GM12878 (cell line): ENCODE results near the gene LGALS1. TPM values are rescaled to one million over a fixed set of nuclear protein-coding genes. Genes with fewer than 3 reads are reported as not detected.

Experiments
- CHD4 ChIP-seq: fragments of 200-600 bp; sonication (generic); IDR thresholded peaks from 2 replicates; pipeline ENCODE4 v1.6.1; 2016; ENCODE audit warnings: mild to moderate bottlenecking
- DPF2 ChIP-seq: fragments of 450-650 bp; IDR thresholded peaks from 2 replicates; pipeline ENCODE4 v1.6.1; 2017; ENCODE audit warnings: mild to moderate bottlenecking
- ETV6 ChIP-seq, 2 experiments: fragments of 450-650 bp in 1 of 2; IDR thresholded peaks in 1 of 2; conservative IDR thresholded peaks in 1 of 2; 2 replicates each; pipeline ENCODE4 v1.6.1; 2014; ENCODE audit warnings: antibody characterized with exemption in 1 of 2, borderline replicate concordance in 1 of 2, low read depth in 1 of 2, mild to moderate bottlenecking in 1 of 2, moderate library complexity in 1 of 2
- FOXK2 ChIP-seq: fragments of 450-650 bp; IDR thresholded peaks from 2 replicates; pipeline ENCODE4 v1.6.1; 2017; ENCODE audit warnings: mild to moderate bottlenecking, moderate library complexity
- GATAD2B ChIP-seq: fragments of 450-650 bp; conservative IDR thresholded peaks from 2 replicates; pipeline ENCODE4 v1.6.1; 2017; ENCODE audit warnings: low read depth, mild to moderate bottlenecking, moderate library complexity
- HDAC2 ChIP-seq: fragments of 200-600 bp; sonication (generic); IDR thresholded peaks from 2 replicates; pipeline ENCODE4 v1.6.1; 2017
- HDGF ChIP-seq: fragments of 450-650 bp; IDR thresholded peaks from 2 replicates; pipeline ENCODE4 v1.6.1; 2016; ENCODE audit warnings: antibody characterized with exemption
- HSF1 ChIP-seq: fragments of 150-350 bp; IDR thresholded peaks from 2 replicates; pipeline ENCODE4 v1.6.1; 2014; ENCODE audit warnings: mild to moderate bottlenecking, low read depth, low read length
- IKZF1 ChIP-seq: fragments of 450-650 bp; conservative IDR thresholded peaks from 2 replicates; pipeline ENCODE4 v1.6.1; 2017; ENCODE audit warnings: antibody characterized with exemption, mild to moderate bottlenecking
- IRF3 ChIP-seq: fragments of 450-650 bp; IDR thresholded peaks from 2 replicates; pipeline ENCODE4 v1.6.1; 2014; ENCODE audit warnings: mild to moderate bottlenecking
- IRF4 ChIP-seq: IDR thresholded peaks from 2 replicates; pipeline ENCODE4 v1.6.1; 2011; ENCODE audit warnings: low read depth, low read length
- IRF5 ChIP-seq: fragments of 450-650 bp; IDR thresholded peaks from 2 replicates; pipeline ENCODE4 v1.6.1; 2017; ENCODE audit warnings: borderline replicate concordance
- JUNB ChIP-seq: IDR thresholded peaks from 2 replicates; pipeline ENCODE4 v1.6.1; 2016; ENCODE audit warnings: antibody characterized with exemption, mild to moderate bottlenecking
- MAX ChIP-seq: IDR thresholded peaks from 2 replicates; pipeline ENCODE4 v1.6.1; 2012; ENCODE audit warnings: low read depth, low read length, improper control_type of control experiment
- MEF2B ChIP-seq: fragments of 450-650 bp; IDR thresholded peaks from 2 replicates; pipeline ENCODE4 v1.6.1; 2018; ENCODE audit warnings: mild to moderate bottlenecking, moderate library complexity; ENCODE audit not compliant: partially characterized antibody, poor library complexity, severe bottlenecking
- NFYA ChIP-seq: IDR thresholded peaks from 2 replicates; pipeline ENCODE4 v1.6.1; 2011; ENCODE audit warnings: low read depth, mild to moderate bottlenecking, low read length, improper control_type of control experiment, borderline replicate concordance
- NR2F1 ChIP-seq: fragments of 450-650 bp; conservative IDR thresholded peaks from 2 replicates; pipeline ENCODE4 v1.6.1; 2017; ENCODE audit warnings: mild to moderate bottlenecking
- PAX8 ChIP-seq: fragments of 450-650 bp; IDR thresholded peaks from 2 replicates; pipeline ENCODE4 v1.6.1; 2017; ENCODE audit warnings: mild to moderate bottlenecking, moderate library complexity
- RAD51 ChIP-seq: fragments of 450-650 bp; IDR thresholded peaks from 2 replicates; pipeline ENCODE4 v1.6.1; 2016; ENCODE audit warnings: moderate library complexity, mild to moderate bottlenecking, inconsistent platforms
- RB1 ChIP-seq: fragments of 450-650 bp; formaldehyde crosslinking; IDR thresholded peaks from 2 replicates; pipeline ENCODE4 v1.6.1; 2017; ENCODE audit warnings: mild to moderate bottlenecking, borderline replicate concordance
- SMC3 ChIP-seq: IDR thresholded peaks from 2 replicates; pipeline ENCODE4 v1.6.1; 2011; ENCODE audit warnings: low read length, improper control_type of control experiment, borderline replicate concordance
- STAT1 ChIP-seq: fragments of 450-650 bp; conservative IDR thresholded peaks from 2 replicates; pipeline ENCODE4 v1.6.1; 2014; ENCODE audit warnings: antibody characterized with exemption, mild to moderate bottlenecking
- TARDBP ChIP-seq: IDR thresholded peaks from 2 replicates; pipeline ENCODE4 v1.6.1; 2016; ENCODE audit warnings: borderline replicate concordance
- WRNIP1 ChIP-seq: IDR thresholded peaks from 2 replicates; pipeline ENCODE4 v1.6.1; 2011; ENCODE audit warnings: low read depth, low read length, improper control_type of control experiment, borderline replicate concordance
- ZNF592 ChIP-seq: fragments of 450-650 bp; IDR thresholded peaks from 2 replicates; pipeline ENCODE4 v1.6.1; 2017; ENCODE audit warnings: mild to moderate bottlenecking, moderate library complexity
- polyA plus RNA-seq, 11 experiments: library from polyadenylated mRNA; depleted of rRNA in 4 of 11; unstranded in 6 of 11; stranded (reverse) in 5 of 11; fragments of >200 nt; fragmentation: Nextera tagmentation in 4 of 11; fragmentation: Illumina TruSeq in 1 of 11; extraction: Ambion mirVana in 4 of 11; extraction: Trizol in 1 of 11; gene quantifications; 1 replicate in 1 of 11; 2 replicates in 10 of 11; pipeline versions ENCODE4 v1.2.1 to v1.2.3, GENCODE V29; 2011 to 2016; ENCODE audit warnings: inconsistent platforms in 2 of 11, missing spikeins in 2 of 11, low read depth in 1 of 11
- total RNA-seq, 4 experiments: library from RNA; depleted of rRNA in 3 of 4; stranded (reverse); fragments of >200 nt in 3 of 4; fragmentation: Illumina TruSeq in 1 of 4; extraction: Trizol in 1 of 4; gene quantifications; 2 replicates each; pipeline versions ENCODE4 v1.2.1 to v1.2.3, GENCODE V29; 2013 to 2021

LGALS1 gene
- total and polyA plus RNA-seq, 10 of the 15 experiments (the other 5 are each of a cell fraction or from before 2014, with no cell fraction given), result 312 to 1,889 (median 706) TPM

- TF ChIP-seq IRF3 (no peak), JUNB (no peak), ETV6 (conservative IDR thresholded peaks at IDR 0.05 in 1 of 2, IDR thresholded peaks at IDR 0.05 in 1 of 2; ENCODE audit: borderline replicate concordance in 1 of 2, low read depth in 1 of 2) (no peak), RB1 (peak; percentile 55; the same call in 1 of the 2 replicates), ZNF592 (no peak), IRF5 (no peak), HDGF (no peak), TARDBP (no peak), GATAD2B (0 out of 2 replicates have a peak, but pooled peaks have one; percentile 53), IKZF1 (peak; percentile 48), IRF4 (no peak), SMC3 (no peak), MEF2B (no peak), HDAC2 (no peak), MAX (no peak), WRNIP1 (no peak), DPF2 (peak; percentile 47), PAX8 (no peak), NFYA (no peak), NR2F1 (peak; percentile 43), CHD4 (no peak), RAD51 (no peak), HSF1 (no peak), STAT1 (no peak), FOXK2 (no peak)
Observed at GRCh38 chr22:37639070-37639760, 36.2 kb upstream of the LGALS1 start, which contains the start of gene SH3BP1 (continued).
